Stimulated activated CD8-positive, alpha-beta memory T cell treated with anti-CD3 and anti-CD28 coated beads, Interleukin-12 subunit alpha, Interleukin-12 subunit beta, amount 100 ng/mL, for 4 hours (primary cell): ENCODE data around the gene TIMM13.

Experiments used
- DNase-seq: peaks from one replicate; pipeline ENCODE4 v3.0.0-alpha.2; 2020; ENCODE audit warnings: low read depth

Gene TIMM13

GRCh38 chr19:2381148-2381820 is 46.1 kb downstream of the TIMM13 start:
- no peak for DNase-seq

GRCh38 chr19:2380567-2380966 is 46.8 kb downstream of the TIMM13 start:
- DNase-seq = no peak

DNA sequence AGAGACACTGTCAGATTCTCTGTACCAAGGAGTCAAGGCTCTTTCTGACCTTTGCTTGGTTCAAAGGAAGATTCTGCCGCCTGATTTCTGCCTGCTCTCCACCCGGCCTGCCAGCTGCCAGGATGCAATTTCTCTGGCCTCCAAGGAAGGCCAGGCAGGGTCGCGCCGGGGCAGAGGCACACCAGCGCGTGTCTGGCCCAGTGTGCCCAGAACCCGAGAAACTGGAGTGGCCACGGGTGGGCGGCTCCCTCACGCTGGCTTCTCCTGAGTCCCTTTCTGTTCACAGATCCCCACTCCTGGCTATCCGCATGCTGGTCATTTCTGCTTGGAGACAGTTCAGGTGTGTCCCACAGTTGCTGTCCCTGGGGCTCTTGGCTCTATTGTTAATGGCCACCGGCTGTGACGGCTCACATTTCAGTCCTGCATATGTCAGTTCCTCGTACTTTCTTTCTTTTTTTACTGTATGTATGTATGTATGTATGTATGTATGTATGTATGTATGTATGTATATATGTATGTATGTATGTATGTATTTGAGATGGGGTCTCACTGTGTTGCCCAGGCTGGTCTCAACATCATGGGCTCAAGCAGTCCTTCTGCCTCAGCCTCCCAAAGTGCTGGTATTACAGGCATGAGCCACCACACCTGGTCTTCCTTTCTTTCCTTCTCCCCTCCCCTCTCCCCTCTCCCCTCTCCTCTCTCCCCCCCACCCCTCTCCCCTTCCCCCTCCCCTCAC is 50.4 kb downstream of the TIMM13 start:
- no peak for DNase-seq
